BE2C (cell line): ENCODE data around the gene LYZL1.
"Not testable (repeated sequence)": the region's sequence is repeated elsewhere in the genome, so short reads cannot be mapped to it uniquely, and the experiment has no call there.

Source experiments
- DNase-seq: peaks from one replicate; pipeline ENCODE4 v3.0.0-alpha.2; 2020
- H3K27me3 ChIP-seq: fragments of 250-450 bp; sonication (Bioruptor Pico); 2 replicates; pipeline ENCODE4 v1.5.1; 2020; ENCODE audit warnings: mild to moderate bottlenecking
- H3K36me3 ChIP-seq: fragments of 250-450 bp; sonication (Bioruptor Pico); 2 replicates; pipeline ENCODE4 v1.5.1; 2020; ENCODE audit warnings: mild to moderate bottlenecking
- H3K4me1 ChIP-seq: fragments of 250-450 bp; sonication (Bioruptor Pico); 2 replicates; pipeline ENCODE4 v1.5.1; 2020
- H3K4me3 ChIP-seq: 2 replicates; pipeline ENCODE4 v1.5.1; 2011; ENCODE audit warnings: low read depth, low read length
- H3K9me3 ChIP-seq: fragments of 250-450 bp; sonication (Bioruptor Pico); 2 replicates; pipeline ENCODE4 v1.5.1; 2020
- TF ChIP-seq, protein P1 (sequence below): IDR thresholded peaks from 2 replicates; pipeline ENCODE4 v1.5.1; 2012; ENCODE audit warnings: mild to moderate bottlenecking, low read depth, low read length

The LYZL1 gene

DNA sequence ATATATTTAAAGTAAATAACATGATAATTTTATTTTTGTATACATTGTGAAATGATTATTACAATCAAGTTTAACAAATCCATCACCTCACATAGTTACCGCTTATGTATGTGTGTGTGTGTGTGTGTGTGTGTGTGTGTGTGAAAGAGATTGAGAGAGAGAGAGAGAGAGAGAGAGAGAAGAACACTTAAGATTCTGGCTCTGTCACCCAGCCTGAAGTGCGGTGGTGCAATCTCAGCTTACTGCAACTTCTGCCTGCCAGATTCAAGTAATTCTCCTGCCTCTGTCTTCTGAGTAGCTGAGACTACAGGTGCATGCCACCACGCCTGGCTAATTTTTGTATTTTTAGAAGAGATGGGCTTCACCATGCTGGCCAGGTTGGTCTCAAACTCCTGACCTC lies 17.8 kb downstream of the LYZL1 start:
- TF ChIP-seq, protein P1, sequence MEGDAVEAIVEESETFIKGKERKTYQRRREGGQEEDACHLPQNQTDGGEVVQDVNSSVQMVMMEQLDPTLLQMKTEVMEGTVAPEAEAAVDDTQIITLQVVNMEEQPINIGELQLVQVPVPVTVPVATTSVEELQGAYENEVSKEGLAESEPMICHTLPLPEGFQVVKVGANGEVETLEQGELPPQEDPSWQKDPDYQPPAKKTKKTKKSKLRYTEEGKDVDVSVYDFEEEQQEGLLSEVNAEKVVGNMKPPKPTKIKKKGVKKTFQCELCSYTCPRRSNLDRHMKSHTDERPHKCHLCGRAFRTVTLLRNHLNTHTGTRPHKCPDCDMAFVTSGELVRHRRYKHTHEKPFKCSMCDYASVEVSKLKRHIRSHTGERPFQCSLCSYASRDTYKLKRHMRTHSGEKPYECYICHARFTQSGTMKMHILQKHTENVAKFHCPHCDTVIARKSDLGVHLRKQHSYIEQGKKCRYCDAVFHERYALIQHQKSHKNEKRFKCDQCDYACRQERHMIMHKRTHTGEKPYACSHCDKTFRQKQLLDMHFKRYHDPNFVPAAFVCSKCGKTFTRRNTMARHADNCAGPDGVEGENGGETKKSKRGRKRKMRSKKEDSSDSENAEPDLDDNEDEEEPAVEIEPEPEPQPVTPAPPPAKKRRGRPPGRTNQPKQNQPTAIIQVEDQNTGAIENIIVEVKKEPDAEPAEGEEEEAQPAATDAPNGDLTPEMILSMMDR, result no peak
- H3K9me3 ChIP-seq, result no peaks in the 10 kb centered on the region
- H3K4me3 ChIP-seq, result no peak overlapping the region
- H3K4me1 ChIP-seq, result peaks cover 3% of the 10 kb centered on the region; the same call in 1 of the 2 replicates
- H3K27me3 ChIP-seq, result no peaks in the 10 kb centered on the region
- no peaks in the 10 kb centered on the region for H3K36me3 ChIP-seq
- no peak for DNase-seq

DNA sequence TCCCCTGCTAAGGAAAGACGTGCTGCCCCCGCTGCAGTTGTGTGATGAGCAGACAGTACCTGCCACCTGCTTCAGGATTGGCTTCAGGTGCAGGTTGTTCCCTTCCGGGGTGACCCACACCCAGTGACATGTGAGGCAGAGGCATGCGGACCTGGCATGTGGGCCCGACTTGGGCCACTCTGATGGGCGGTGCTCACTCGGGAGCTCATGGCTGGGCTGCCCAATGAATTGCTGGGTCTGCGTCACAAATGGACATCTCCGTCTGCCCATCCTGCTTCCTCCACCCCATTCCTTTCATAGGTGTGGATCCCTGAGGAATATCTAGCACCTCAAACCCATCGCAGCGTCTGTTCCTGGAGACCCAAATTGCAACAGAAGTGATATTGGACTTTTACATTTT lies 19.3 kb downstream of the LYZL1 start:
- not testable (repeated sequence) for H3K27me3 ChIP-seq, H3K36me3 ChIP-seq, DNase-seq, H3K9me3 ChIP-seq, H3K4me1 ChIP-seq, H3K4me3 ChIP-seq

DNA sequence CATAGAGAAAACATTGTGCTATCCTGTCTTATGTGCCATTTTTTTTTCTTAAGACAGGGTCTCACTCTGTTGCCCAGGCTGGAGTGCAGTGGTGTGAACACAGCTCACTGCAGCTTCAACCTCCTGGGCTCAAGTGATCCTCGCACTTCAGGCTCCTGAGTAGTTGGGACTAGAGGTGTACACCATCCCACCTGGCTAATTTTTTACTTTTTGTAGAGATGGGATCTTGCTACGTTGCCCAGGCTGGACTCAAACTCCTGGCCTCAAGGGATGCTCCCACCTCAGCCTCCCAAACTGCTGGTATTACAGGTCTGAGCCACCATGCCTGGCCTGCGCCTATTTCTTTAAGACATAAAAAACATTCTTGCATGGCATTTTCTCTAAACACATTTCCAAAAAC lies 20.6 kb downstream of the LYZL1 start:
- H3K4me3 ChIP-seq, result no peak overlapping the region
- TF ChIP-seq, protein P1, result no peak
- no peaks in the 10 kb centered on the region for H3K4me1 ChIP-seq
- DNase-seq, result no peak
- no peaks in the 10 kb centered on the region for H3K27me3 ChIP-seq
- no peaks in the 10 kb centered on the region for H3K36me3 ChIP-seq
- H3K9me3 ChIP-seq, result no peaks in the 10 kb centered on the region

DNA sequence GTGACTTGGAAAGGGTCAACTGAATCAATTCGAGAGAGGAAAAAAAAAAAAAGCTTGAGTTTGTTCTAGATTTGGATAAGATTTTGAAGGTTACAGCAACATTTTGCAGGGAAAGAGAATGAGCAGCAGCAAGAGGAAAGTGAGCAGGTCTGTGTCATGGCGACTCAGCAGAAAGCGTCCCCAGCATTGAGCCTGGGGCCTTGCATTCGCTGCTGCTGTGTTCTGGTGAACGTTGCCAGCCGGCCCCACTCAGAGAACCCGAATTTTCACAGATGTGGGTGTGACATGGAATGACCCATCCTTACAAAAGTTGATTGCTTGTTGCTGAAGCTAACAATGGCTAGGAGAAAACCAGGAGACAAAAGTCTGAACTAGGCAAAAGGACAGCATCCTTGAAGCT lies 21.6 kb downstream of the LYZL1 start:
- not testable (repeated sequence) for DNase-seq, H3K9me3 ChIP-seq, H3K4me1 ChIP-seq, H3K4me3 ChIP-seq, H3K36me3 ChIP-seq, H3K27me3 ChIP-seq

DNA sequence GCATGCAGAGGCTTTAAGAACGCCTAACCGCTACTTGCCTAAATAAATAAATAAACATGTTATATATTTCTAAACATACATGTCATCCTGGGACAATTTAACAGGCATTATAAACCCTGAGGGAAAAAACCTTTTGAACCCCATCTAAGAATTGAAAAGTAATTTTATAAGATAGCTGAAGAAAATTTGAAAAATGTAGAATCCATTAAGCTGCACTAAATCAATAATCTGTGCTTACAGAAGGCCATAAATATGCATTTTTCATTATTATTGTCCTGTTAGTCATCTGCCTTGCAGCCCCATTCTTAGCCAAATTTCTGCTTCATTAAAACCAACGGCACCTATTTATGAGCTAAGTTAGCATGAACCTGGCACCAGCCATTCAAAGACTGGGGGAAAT lies 24.2 kb downstream of the LYZL1 start:
- Histone ChIP-seq H3K36me3 (no peaks in the 10 kb centered on the region), H3K27me3 (no peaks in the 10 kb centered on the region), H3K4me3 (no peak overlapping the region), H3K9me3 (no peaks in the 10 kb centered on the region), H3K4me1 (no peaks in the 10 kb centered on the region)
- DNase-seq, result no peak
- TF ChIP-seq, protein P1, result no peak

DNA sequence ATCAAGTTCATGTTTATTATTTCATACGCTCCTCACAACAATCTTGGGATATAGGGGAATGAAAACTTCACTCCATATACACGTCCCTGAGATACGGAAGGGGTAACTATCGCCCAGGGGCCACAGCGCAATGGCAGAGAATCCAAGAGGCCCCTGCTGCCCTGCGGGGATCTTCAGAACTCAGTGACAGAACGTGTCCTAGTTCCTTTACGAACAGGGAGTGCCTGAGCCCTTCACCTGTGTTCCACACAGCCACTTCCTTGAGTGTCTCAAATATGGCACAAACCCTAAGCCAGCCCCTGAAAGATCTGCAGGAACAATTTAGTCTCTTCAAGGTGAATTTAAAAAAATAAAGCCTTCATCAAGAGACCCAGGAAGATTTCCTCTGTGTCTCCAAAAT lies 25.9 kb downstream of the LYZL1 start:
- Histone ChIP-seq H3K4me3 (no peak overlapping the region), H3K27me3 (no peaks in the 10 kb centered on the region), H3K4me1 (no peaks in the 10 kb centered on the region), H3K36me3 (no peaks in the 10 kb centered on the region), H3K9me3 (no peaks in the 10 kb centered on the region)
- TF ChIP-seq, protein P1, result no peak
- no peak for DNase-seq

DNA sequence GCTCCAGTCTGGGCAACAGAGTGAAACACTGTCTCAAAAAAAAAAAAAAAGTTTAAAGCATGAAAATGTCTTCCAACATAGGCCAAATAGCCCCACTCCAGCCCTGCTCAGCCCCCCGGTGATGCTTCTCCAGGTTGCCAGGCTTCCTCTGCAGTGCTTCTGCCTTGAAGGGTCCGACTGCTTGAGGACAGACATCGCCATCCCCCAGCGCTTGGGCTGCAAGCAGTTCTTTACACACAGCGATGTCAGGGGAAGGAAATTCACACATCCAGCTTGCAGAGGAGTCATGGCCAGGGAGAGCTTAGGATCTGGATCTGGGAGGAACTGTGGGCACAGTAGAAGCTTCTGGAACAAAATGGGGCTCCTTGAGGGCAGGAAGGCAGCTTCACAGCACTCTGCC lies 26.9 kb downstream of the LYZL1 start:
- Histone ChIP-seq H3K36me3 (no peaks in the 10 kb centered on the region), H3K27me3 (no peaks in the 10 kb centered on the region), H3K9me3 (no peaks in the 10 kb centered on the region), H3K4me1 (no peaks in the 10 kb centered on the region), H3K4me3 (no peak overlapping the region)
- TF ChIP-seq, protein P1, result no peak
- DNase-seq, result no peak
